ENCODE measurements around the gene PRRC2B.

- TF ChIP-seq CTCF (IDR thresholded peaks at IDR 0.05) (no peak), POLR2A (IDR thresholded peaks at IDR 0.05) (no peak)
These were observed 23.2 kb upstream of the PRRC2B start for GRCh38 chr9:131370638-131371037.
